ENCODE results near the gene CCDC30. TPM values are rescaled to one million over a fixed set of nuclear protein-coding genes. Genes with fewer than 3 reads are reported as not detected.

CCDC30 gene
- total RNA-seq, 4 donors from 2014 or later, result 20.1 to 56.7 (median 22.7) TPM

- no peaks in the 10 kb centered on the region for H3K36me3 ChIP-seq
- peaks cover 11 to 12% of the 10 kb centered on the region in 2 donors for H3K4me1 ChIP-seq
- intact Hi-C loops (cut with DNase I), result no loop called here
- H3K27me3 ChIP-seq, result no peaks in the 10 kb centered on the region
- no peaks in the 10 kb centered on the region for H3K9me3 ChIP-seq
- DNase-seq, result no peak
- 89 to 90% methylated on average over 5 of the region's 5 CpGs for WGBS, 2 donors
- H3K4me3 ChIP-seq (replicated peaks in 1 of 3), result no peak overlapping the region
- TF ChIP-seq CTCF (IDR thresholded peaks at IDR 0.05) (no peak), POLR2A (IDR thresholded peaks at IDR 0.05) (no peak)
- H3K27ac ChIP-seq, result peak overlapping the region; percentile 47 to 68 (median 64)
Observed at GRCh38 chr1:42657201-42657600, 194.1 kb downstream of the CCDC30 start.

- Histone ChIP-seq H3K4me3 (replicated peaks in 1 of 3) (peak within 1 kb of the TSS; percentile 62 to 81 (median 79)), H3K9me3 (no peaks in the 10 kb centered on the region), H3K4me1 (peaks cover 11 to 12% of the 10 kb centered on the region in 2 donors), H3K27me3 (no peaks in the 10 kb centered on the region), H3K27ac (peak within 1 kb of the TSS; percentile 47 to 68 (median 64)), H3K36me3 (no peaks in the 10 kb centered on the region)
- peak; percentile 96 for DNase-seq
- TF ChIP-seq CTCF (IDR thresholded peaks at IDR 0.05) (peak in 5 of 6 experiments; percentile 11 to 59 (median 56)), POLR2A (IDR thresholded peaks at IDR 0.05) (peak in 1 of 2 donors; percentile 66)
- WGBS, 2 donors, result 0 to 1% methylated on average over 24 to 36 of the region's 53 CpGs
- intact Hi-C loops (cut with DNase I), result no loop called here
Observed at GRCh38 chr1:42657981-42658876, 195.1 kb downstream of the CCDC30 start, which contains the start of gene PPIH. PPIH (plus strand) TSS chr1:42658423; CDS start chr1:42658447, 24 bp downstream.

GRCh38 chr1:42658877-42659337 is 195.8 kb downstream of the CCDC30 start:
- 8 to 9% methylated on average over 16 to 20 of the region's 20 CpGs for whole genome bisulfite sequencing, 2 donors
- no peak overlapping the region for H3K27ac ChIP-seq
- intact Hi-C loops (cut with DNase I), result no loop called here

GRCh38 chr1:42660907-42661500 is 197.9 kb downstream of the CCDC30 start:
- H3K4me1 ChIP-seq, result peaks cover 11 to 12% of the 10 kb centered on the region in 2 donors
- H3K36me3 ChIP-seq, result peaks cover 12 to 18% of the 10 kb centered on the region in 2 donors
- no peaks in the 10 kb centered on the region for H3K9me3 ChIP-seq
- intact Hi-C loops (cut with DNase I), result loop anchor here (5.0 kb wide), 1 partner anchor 36 kb away; no protein-coding TSS in a partner anchor
- TF ChIP-seq CTCF (IDR thresholded peaks at IDR 0.05) (no peak), POLR2A (IDR thresholded peaks at IDR 0.05) (no peak)
- no peaks in the 10 kb centered on the region for H3K27me3 ChIP-seq
- no peak overlapping the region for H3K4me3 ChIP-seq (replicated peaks in 1 of 3)
- WGBS, 2 donors, result 76 to 86% methylated on average over 3 of the region's 3 CpGs
- no peak overlapping the region for H3K27ac ChIP-seq
- no peak for DNase-seq

More at GRCh38 chr1:42658877-42659337, 195.8 kb downstream of the CCDC30 start:
- Histone ChIP-seq H3K4me3 (replicated peaks in 1 of 3) (peak overlapping the region; percentile 62 to 81 (median 79)), H3K4me1 (peaks cover 11 to 12% of the 10 kb centered on the region in 2 donors), H3K36me3 (no peaks in the 10 kb centered on the region), H3K9me3 (no peaks in the 10 kb centered on the region), H3K27me3 (no peaks in the 10 kb centered on the region)
- no peak for TF ChIP-seq POLR2A (IDR thresholded peaks at IDR 0.05)
- TF ChIP-seq CTCF (IDR thresholded peaks at IDR 0.05), result no peak
- no peak for DNase-seq

Measured in thyroid gland (tissue), 4 donors.